SU-DHL-6 (cell line): ENCODE data around the gene CALN1.

Experiments
- CTCF ChIP-seq: fragments of 200-600 bp; sonication (generic); IDR thresholded peaks from one replicate; pipeline ENCODE4 v1.5.1; 2017; ENCODE audit warnings: antibody characterized with exemption, mild to moderate bottlenecking, low read length, moderate library complexity; ENCODE audit not compliant: insufficient read depth, poor library complexity, severe bottlenecking
- EZH2phosphoT487 ChIP-seq: fragments of 200-600 bp; sonication (generic), shearing (Covaris generic); conservative IDR thresholded peaks from 2 replicates; pipeline ENCODE4 v1.6.1; 2018; ENCODE audit warnings: mild to moderate bottlenecking, antibody characterized with exemption, low read length, moderate library complexity, mixed read lengths

DNA sequence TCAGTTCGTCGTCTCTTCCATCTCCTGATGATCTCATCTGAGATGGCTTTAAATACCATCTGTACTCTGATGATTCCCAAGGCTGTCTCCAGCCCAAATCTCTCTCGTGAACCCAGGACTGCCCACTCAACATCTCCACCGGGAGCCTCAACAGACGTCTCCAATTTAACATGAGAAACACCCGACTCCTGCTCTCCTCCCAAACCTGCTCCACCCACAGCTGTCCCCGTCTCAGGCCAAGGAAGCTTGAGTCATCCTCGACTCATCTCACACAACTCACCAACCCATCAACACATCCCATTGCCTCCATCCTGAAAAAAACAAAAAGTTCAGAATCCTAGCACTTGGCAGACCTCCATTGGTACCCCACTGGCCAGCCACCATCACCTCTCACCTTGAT is 29.7 kb upstream of the CALN1 start:
- TF ChIP-seq CTCF (no peak), EZH2phosphoT487 (no peak)
